ENCODE results near the gene DNAI4.
"Not testable (repeated sequence)": the region's sequence is repeated elsewhere in the genome, so short reads cannot be mapped to it uniquely, and the experiment has no call there.

Gene DNAI4

DNA sequence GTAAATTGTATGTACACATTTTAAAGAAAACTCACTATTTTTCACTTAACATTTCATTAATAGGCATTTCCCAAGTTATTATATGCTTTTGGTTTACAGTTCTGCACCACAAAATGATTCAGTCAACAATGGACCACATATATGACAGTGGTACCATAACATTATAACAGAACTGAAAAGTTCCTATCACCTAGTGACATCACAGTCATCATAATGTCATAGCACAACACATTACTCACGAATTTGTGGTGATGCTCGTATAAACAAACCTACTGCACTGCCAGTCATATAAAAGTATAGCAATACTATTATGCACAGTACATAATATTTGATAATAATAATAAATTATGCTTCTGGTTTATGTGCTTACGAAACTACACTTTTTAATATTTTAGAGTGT, 30.9 kb downstream of the DNAI4 start:
- Mint-ChIP-seq H3K36me3 (no peaks in the 10 kb centered on the region), H3K4me3 (no peak overlapping the region), H3K27ac (no peak overlapping the region), H3K4me1 (no peaks in the 10 kb centered on the region), H3K9me3 (no peaks in the 10 kb centered on the region)
- DNase-seq (ENCODE audit: low spot score in 2 of 2) (no peak), ATAC-seq (peak; percentile 58)

DNA sequence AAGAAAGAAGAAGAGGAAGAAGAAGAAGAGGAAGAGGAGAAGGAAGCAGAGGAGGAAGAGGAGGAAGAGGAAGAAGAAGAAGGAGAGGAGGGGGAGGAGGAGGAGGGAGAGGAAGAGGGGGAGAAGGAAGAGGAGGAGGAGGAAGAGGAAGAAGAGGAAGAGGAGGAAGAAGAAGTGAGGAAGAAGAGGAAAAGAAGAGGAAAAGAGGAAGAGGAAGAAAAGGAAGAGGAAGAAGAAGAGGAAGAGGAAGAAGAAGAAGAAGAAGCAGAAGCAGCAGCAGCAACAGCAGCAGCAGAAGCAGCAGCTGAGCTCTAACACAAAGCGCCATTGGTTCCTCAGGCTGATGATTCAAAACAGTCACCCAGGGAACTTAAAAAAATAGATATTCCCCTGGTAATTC, 34.0 kb downstream of the DNAI4 start:
- ATAC-seq, result no peak
- no peaks in the 10 kb centered on the region for H3K36me3 Mint-ChIP-seq
- H3K4me1 Mint-ChIP-seq, result no peaks in the 10 kb centered on the region
- no peaks in the 10 kb centered on the region for H3K9me3 Mint-ChIP-seq
- H3K27ac Mint-ChIP-seq, result no peak overlapping the region
- H3K4me3 Mint-ChIP-seq, result no peak overlapping the region
- no peak for DNase-seq (ENCODE audit: low spot score in 2 of 2)

DNA sequence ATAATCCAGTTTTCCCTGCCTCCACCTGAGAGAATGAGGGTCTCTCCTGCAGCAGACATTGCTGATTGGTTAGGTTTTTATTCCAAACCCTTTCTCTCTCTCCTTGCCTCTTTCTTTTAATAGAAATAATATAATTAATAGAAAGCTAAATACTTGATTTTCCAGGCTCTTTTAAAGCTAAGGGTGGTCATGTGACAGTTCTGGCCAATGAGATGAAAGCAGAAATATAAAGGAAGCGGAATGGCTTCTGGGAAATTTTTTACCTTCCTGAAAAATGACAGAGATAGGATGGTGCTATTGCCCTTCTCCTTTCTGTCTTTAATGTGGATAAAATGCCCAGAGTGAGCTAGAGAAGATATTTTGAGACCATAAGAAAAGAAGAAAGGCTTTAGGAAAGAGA, 35.6 kb downstream of the DNAI4 start:
- no peak for ATAC-seq

DNA sequence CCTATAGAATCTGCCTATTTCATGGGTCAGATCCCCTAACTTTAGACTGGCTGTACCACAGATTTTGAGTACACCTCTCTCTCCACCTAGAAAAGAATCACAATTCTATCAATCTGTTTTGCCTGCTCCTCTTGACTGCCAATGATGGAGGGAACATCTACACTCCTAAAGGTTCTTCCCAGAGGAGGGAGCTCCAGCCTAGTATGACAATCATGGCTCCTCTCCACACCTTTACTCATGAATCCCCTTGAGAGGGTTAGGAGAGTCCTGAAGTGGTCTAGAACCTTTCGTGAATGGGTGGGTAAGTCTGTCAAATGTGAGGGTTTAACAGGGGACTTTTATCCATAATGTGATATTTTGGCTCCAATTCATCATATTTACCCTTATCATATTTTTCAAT, 48.0 kb downstream of the DNAI4 start:
- Mint-ChIP-seq H3K4me3 (no peak overlapping the region), H3K4me1 (no peaks in the 10 kb centered on the region), H3K36me3 (no peaks in the 10 kb centered on the region), H3K9me3 (peaks cover 6% of the 10 kb centered on the region), H3K27ac (no peak overlapping the region)
- DNase-seq (ENCODE audit: low spot score in 2 of 2) (no peak), ATAC-seq (no peak)

More for the DNA sequence above, 35.6 kb downstream of the DNAI4 start:
- Mint-ChIP-seq H3K9me3 (no peaks in the 10 kb centered on the region), H3K36me3 (no peaks in the 10 kb centered on the region), H3K27ac (no peak overlapping the region), H3K4me3 (no peak overlapping the region), H3K4me1 (no peaks in the 10 kb centered on the region)
- no peak for DNase-seq (ENCODE audit: low spot score in 2 of 2)

DNA sequence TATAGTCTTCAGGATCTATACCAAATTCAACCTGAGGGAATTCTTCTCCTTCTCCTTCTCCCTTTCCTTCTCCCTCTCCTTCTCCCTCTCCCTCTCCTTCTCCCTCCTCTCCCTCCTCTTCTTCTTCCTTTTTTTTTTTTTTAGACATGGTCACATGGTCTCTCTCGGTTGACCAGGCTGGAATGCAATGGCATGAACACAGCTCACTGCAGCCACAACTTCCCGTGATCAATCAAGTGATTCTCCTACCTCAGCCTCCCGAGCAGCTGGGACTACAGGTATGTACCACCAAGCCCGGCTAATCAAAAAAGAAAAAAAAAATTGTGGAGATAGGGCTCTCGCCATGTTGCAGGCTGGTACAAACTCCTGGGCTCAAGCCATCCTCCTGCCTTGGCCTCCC, 51.5 kb downstream of the DNAI4 start:
- Mint-ChIP-seq H3K9me3 (no peaks in the 10 kb centered on the region), H3K4me1 (no peaks in the 10 kb centered on the region), H3K4me3 (no peak overlapping the region), H3K36me3 (no peaks in the 10 kb centered on the region), H3K27ac (no peak overlapping the region)
- ATAC-seq (no peak), DNase-seq (ENCODE audit: low spot score in 2 of 2) (no peak)

DNA sequence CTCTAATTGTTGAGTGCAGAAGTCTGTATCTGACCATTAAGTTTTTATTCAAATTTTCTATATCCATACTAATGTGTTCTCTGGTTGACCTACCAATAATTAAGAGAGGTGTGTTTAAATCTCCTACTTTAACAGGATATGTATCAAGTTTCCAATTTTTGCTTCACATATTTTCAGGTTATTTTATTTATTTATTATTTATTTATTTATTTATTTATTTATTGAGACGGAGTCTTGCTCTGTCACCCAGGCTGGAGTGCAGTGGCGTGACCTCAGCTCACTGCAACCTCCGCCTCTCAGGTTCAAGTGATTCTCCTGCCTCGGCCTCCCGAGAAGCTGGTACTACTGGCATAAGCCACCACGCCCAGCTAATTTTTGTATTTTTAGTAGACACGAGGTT, 52.6 kb downstream of the DNAI4 start:
- H3K36me3 Mint-ChIP-seq; ATAC-seq; H3K9me3 Mint-ChIP-seq; H3K4me3 Mint-ChIP-seq; H3K4me1 Mint-ChIP-seq; H3K27ac Mint-ChIP-seq; DNase-seq (ENCODE audit: low spot score in 2 of 2): not testable (repeated sequence)

DNA sequence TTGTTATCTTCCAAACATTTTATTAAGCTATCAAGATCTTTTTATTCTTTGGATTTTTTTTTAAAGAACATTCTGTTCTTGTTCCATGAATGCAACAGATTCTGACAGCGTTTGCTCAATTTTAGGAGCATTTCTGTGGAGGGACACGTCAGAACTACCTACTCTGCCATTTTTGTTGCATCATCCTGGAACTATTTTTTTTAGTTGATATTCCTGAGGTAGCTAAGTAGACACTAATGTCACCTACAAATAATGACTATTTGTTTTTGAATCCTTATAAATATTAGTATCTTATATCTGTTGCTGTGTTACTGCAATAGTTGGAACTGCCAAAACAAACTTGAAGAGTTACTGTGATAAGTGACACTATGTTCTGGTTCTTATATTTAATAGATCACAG, 57.2 kb downstream of the DNAI4 start:
- no peak for ATAC-seq
- Mint-ChIP-seq H3K27ac (no peak overlapping the region), H3K4me1 (no peaks in the 10 kb centered on the region), H3K9me3 (no peaks in the 10 kb centered on the region), H3K4me3 (no peak overlapping the region), H3K36me3 (no peaks in the 10 kb centered on the region)
- no peak for DNase-seq (ENCODE audit: low spot score in 2 of 2)

DNA sequence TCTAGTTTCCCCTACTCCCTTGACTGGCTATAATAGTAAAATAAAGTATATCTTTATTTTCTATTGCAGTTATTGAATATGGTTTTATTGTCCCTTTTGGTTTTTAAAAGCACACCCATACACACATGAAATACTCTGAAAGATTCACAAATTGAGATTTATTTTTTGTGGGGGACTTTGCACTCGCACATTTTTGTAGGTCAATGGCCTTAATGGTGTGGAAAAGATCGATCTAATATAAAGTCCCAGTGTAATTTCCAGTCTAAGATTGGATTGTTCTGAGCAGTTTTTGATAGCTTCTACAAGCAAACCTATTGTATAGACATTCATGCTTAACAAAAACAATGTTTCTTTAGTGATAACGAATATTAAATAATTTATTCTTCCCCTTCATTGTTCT, 64.1 kb downstream of the DNAI4 start:
- DNase-seq (ENCODE audit: low spot score in 2 of 2), result no peak
- H3K4me3 Mint-ChIP-seq, result no peak overlapping the region
- no peak overlapping the region for H3K27ac Mint-ChIP-seq
- H3K9me3 Mint-ChIP-seq, result no peaks in the 10 kb centered on the region
- H3K4me1 Mint-ChIP-seq, result no peaks in the 10 kb centered on the region
- no peak for ATAC-seq
- H3K36me3 Mint-ChIP-seq, result no peaks in the 10 kb centered on the region

DNA sequence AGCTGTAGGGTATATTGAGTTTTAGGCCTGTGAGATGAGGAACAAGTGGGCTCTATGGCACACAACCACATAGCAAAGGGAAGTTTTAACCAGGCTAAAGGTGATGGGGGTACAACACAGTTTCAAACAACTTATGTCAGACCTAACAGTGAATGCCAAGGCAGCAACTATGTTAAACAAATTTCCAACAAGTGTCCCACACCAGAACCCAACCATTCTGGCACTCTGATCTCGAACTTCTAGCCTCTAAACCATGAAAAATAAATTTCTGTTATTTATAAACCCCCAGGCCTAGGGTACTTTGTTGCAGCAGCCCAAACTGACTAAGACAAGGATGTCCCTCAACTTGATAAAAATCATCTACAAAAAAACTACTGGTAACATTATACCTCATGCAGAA, 71.3 kb downstream of the DNAI4 start:
- no peaks in the 10 kb centered on the region for H3K4me1 Mint-ChIP-seq
- no peak overlapping the region for H3K27ac Mint-ChIP-seq
- no peak for DNase-seq (ENCODE audit: low spot score in 2 of 2)
- ATAC-seq, result no peak
- H3K4me3 Mint-ChIP-seq, result no peak overlapping the region
- H3K36me3 Mint-ChIP-seq, result no peaks in the 10 kb centered on the region
- H3K9me3 Mint-ChIP-seq, result peaks cover 9% of the 10 kb centered on the region

DNA sequence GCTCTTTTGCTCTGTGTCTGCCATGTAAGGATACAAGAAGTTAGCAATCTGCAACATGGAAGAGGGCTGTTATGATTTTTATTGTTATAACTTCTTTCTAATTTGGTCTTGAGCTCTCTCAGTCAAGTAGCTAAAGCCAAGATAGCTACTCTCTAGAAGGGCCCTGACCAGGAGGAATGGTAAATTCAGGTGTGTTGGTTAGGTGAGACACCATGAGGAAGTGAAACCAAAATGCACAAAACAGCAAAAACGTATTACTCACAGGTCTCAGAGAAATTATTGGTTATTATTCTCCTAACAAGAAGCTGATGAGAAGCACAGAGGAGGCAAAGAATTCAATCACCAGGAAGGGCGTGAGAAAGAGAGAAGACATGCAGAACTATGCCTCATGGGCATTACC, 71.8 kb downstream of the DNAI4 start:
- Mint-ChIP-seq H3K36me3 (no peaks in the 10 kb centered on the region), H3K4me1 (no peaks in the 10 kb centered on the region)

DNA sequence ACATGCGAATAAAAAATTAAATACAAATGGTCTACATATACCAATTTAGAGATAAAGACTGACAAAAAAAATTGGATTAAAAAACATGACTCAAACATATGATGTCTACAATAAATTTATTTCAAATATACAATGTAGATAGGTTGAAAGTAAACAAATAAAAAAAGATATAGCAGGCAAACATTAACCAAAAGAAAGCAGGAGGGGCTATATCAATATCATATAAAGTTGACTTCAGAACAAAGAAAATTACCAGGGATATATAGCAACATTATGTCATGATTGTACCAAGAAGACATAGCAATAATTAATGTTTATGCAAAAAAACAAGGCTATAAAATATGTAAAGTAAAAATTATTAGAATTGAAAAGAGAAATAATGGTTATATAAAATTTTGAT, 73.7 kb downstream of the DNAI4 start:
- H3K9me3 Mint-ChIP-seq, result peaks cover 9% of the 10 kb centered on the region
- no peaks in the 10 kb centered on the region for H3K36me3 Mint-ChIP-seq
- no peak overlapping the region for H3K4me3 Mint-ChIP-seq
- H3K4me1 Mint-ChIP-seq, result no peaks in the 10 kb centered on the region
- DNase-seq (ENCODE audit: low spot score in 2 of 2) (no peak), ATAC-seq (no peak)
- no peak overlapping the region for H3K27ac Mint-ChIP-seq

More for the DNA sequence above, 71.8 kb downstream of the DNAI4 start:
- H3K4me3 Mint-ChIP-seq, result no peak overlapping the region
- DNase-seq (ENCODE audit: low spot score in 2 of 2) (no peak), ATAC-seq (no peak)
- H3K27ac Mint-ChIP-seq, result no peak overlapping the region
- H3K9me3 Mint-ChIP-seq, result peaks cover 9% of the 10 kb centered on the region

DNA sequence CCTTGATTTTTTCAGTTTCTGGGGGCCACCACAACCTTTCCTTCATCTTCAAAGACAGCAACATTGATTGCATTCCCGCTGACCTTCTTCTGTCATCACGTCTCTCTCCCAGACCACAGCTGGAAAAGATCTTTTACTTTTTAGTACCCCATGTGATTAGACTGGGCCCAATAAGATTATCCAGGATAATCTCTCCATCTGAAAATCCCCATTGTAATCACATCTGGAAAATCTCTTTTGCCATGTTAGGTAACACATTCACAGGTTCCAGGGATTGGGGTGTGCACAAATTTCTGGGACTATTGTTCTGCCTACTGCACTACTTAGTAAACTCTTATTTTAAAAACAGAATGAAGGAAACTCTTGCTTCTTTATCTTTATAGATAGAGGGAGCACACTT, 76.5 kb downstream of the DNAI4 start:
- ATAC-seq (no peak), DNase-seq (ENCODE audit: low spot score in 2 of 2) (no peak)
- Mint-ChIP-seq H3K4me3 (no peak overlapping the region), H3K4me1 (no peaks in the 10 kb centered on the region), H3K27ac (no peak overlapping the region), H3K9me3 (peaks cover 9% of the 10 kb centered on the region), H3K36me3 (no peaks in the 10 kb centered on the region)

DNA sequence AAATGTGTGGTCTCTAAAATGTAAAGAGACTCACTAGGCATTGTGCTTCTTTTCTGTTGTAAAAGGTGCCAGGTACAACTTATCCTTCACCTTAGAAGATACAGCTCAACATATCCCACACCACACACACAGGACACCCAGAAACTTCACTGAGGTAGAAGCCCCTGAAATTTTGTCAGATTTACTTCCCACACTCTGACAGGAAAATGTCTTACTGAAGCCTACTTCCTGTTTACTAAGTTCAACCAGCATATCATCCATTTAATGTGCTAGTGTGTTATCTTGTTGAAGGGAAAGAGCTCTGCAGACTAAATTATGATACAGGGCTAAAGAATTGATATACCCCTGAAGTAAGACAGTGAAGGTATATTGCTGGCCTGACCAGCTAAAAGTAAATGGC, 83.7 kb downstream of the DNAI4 start:
- no peak for ATAC-seq
- Mint-ChIP-seq H3K36me3 (no peaks in the 10 kb centered on the region), H3K4me3 (no peak overlapping the region), H3K4me1 (peaks cover 8% of the 10 kb centered on the region), H3K27ac (peak overlapping the region; percentile 55), H3K9me3 (no peaks in the 10 kb centered on the region)
- no peak for DNase-seq (ENCODE audit: low spot score in 2 of 2)

DNA sequence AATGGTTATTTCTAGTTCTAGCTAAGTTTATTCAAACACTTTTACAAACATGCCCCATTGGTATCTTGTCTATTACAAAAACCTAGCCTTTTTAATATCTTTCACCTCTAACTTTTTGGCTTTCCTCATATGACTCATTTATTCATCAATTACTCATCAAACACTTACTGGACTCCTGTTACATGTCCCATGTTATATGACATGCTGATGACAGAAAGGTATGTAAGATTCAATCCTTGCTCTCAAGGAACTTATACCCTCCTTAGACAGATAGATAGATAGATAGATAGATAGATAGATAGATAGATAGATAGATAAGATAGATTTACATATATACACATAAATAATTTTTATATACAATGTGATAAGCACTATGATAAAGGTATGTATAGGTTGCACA, 89.7 kb downstream of the DNAI4 start:
- ATAC-seq, result no peak
- Mint-ChIP-seq H3K36me3 (no peaks in the 10 kb centered on the region), H3K4me3 (no peak overlapping the region), H3K27ac (no peak overlapping the region), H3K9me3 (no peaks in the 10 kb centered on the region), H3K4me1 (no peaks in the 10 kb centered on the region)
- no peak for DNase-seq (ENCODE audit: low spot score in 2 of 2)

DNA sequence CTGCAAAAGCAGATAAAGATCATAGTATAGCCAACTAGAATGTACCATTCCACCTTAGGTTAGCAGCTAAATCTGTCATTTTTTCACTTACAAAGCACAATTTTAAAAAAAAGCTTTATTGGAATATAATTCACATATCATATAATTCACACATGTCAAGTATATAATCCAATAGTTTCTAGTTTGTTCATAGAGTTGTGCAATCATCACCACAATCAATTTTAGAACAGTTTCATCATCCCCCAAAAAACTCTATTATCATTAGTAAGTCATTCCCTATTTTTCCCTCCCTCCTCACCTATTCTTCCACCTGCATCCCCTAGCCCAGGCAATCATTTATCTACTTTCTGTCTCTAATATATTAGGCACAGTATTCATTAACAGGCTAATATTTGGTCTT, 91.5 kb downstream of the DNAI4 start:
- H3K4me1 Mint-ChIP-seq, result no peaks in the 10 kb centered on the region
- H3K27ac Mint-ChIP-seq, result no peak overlapping the region
- no peaks in the 10 kb centered on the region for H3K36me3 Mint-ChIP-seq
- ATAC-seq (no peak), DNase-seq (ENCODE audit: low spot score in 2 of 2) (no peak)
- H3K9me3 Mint-ChIP-seq, result no peaks in the 10 kb centered on the region
- no peak overlapping the region for H3K4me3 Mint-ChIP-seq

DNA sequence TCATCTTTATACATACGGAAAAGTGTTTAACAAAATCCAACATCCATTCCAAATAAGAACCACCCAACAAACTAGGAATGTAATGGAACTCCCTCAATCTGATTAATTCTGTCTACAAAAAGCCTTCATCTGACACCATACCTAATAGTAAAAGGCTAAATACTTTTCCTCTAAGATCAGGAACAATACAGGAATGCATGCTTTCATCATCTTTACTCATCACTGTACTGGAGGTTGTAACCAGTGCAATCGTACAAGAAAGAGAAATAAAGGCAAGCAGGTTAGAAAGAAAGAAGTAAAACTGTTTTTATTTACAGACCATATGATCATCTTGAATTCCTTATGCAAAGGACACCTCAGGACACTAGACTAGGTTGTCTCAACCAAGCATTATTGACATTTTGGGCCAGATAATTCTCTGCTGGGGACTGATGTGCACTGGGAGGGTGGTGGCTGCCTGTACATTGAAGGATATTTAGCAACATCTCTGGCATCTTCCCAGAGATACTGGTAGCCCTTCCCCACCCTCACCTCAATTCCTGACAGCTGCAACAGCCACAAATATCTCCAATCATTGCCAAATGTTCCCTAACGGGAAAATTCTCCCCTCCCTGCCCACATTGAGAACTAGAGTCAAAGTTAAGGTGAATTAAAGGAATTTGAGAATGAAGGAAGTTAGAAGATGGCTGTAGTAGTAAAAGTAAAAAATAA, 93.0 kb downstream of the DNAI4 start:
- no peaks in the 10 kb centered on the region for H3K9me3 Mint-ChIP-seq
- DNase-seq (ENCODE audit: low spot score in 2 of 2) (no peak), ATAC-seq (no peak)
- H3K36me3 Mint-ChIP-seq, result no peaks in the 10 kb centered on the region
- no peak overlapping the region for H3K4me3 Mint-ChIP-seq
- H3K4me1 Mint-ChIP-seq, result no peaks in the 10 kb centered on the region
- no peak overlapping the region for H3K27ac Mint-ChIP-seq

DNA sequence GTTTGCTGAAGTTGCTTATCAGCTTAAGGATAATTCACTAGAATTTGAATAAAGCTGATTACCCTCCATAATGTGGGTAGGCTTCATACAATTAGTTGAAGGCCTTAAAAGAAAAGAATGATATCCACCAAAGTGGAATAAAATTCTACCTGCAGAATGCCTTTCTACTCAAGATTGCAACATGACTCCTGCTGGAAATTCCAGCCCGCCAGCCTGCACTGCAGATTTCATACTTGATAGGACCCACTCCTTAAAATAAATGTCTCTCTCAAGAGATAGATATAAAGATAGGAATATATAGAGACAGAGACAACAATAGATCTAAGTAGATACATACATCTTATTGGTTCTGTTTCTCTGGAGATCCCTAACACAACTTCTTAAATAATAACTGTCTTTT, 99.9 kb downstream of the DNAI4 start:
- DNase-seq (ENCODE audit: low spot score in 2 of 2) (no peak), ATAC-seq (no peak)
- H3K27ac Mint-ChIP-seq, result no peak overlapping the region
- no peaks in the 10 kb centered on the region for H3K9me3 Mint-ChIP-seq
- no peak overlapping the region for H3K4me3 Mint-ChIP-seq
- no peaks in the 10 kb centered on the region for H3K36me3 Mint-ChIP-seq
- no peaks in the 10 kb centered on the region for H3K4me1 Mint-ChIP-seq
